ENCODE results near the gene MR1.

The MR1 gene

GRCh38 chr1:181107711-181108110 lies 73.9 kb downstream of the MR1 start:
- DNase-seq (ENCODE audit: low read depth, low spot score): no peak

GRCh38 chr1:181108304-181108867 lies 74.6 kb downstream of the MR1 start:
- no peak for DNase-seq (ENCODE audit: low read depth, low spot score)

GRCh38 chr1:181110013-181110412 lies 76.2 kb downstream of the MR1 start:
- DNase-seq (ENCODE audit: low read depth, low spot score): no peak
